Fibroblast of gingiva (primary cell): ENCODE measurements around the gene GPBP1L1.

Experiments used
- DNase-seq: peaks from one replicate; pipeline ENCODE4 v3.0.0-alpha.2; 2011; ENCODE audit warnings: low read depth

The GPBP1L1 gene

GRCh38 chr1:45586769-45587168 is 99.6 kb downstream of the GPBP1L1 start:
- DNase-seq, result no peak

- no peak for DNase-seq
Observed at GRCh38 chr1:45585496-45586075, 100.7 kb downstream of the GPBP1L1 start.

GRCh38 chr1:45585110-45585426 is 101.3 kb downstream of the GPBP1L1 start:
- peak; percentile 78 for DNase-seq

- DNase-seq, result peak; percentile 80
Observed at GRCh38 chr1:45584351-45585109, 101.8 kb downstream of the GPBP1L1 start.

- peak; percentile 72 for DNase-seq
Observed at GRCh38 chr1:45583666-45584350, 102.5 kb downstream of the GPBP1L1 start, which contains the start of gene NASP. TSS of gene NASP (plus strand) at chr1:45584041. CDS start at chr1:45584147, 106 bp downstream.

- DNase-seq, result peak; percentile 96
Observed at GRCh38 chr1:45583264-45583665, 103.1 kb downstream of the GPBP1L1 start.
